H1 (cell line): ENCODE measurements around the gene EWSR1. TPM values are rescaled to one million over a fixed set of nuclear protein-coding genes. Genes with fewer than 3 reads are reported as not detected.
"Not testable (repeated sequence)": the region's sequence is repeated elsewhere in the genome, so short reads cannot be mapped to it uniquely, and the experiment has no call there.

Source experiments
- CTCF ChIA-PET: fragments of 300-600 bp; sonication (Branson Sonifier 250); formaldehyde crosslinking; loops from one replicate; lab custom pipeline; 2021; ENCODE audit not compliant: partially characterized antibody; lab: Charles Lee
- POLR2A ChIA-PET: fragments of 300-600 bp; sonication (Branson Sonifier 250); formaldehyde crosslinking; loops from one replicate; lab custom pipeline; 2021; ENCODE audit warnings: inconsistent platforms; ENCODE audit not compliant: partially characterized antibody; lab: Charles Lee
- DNase-seq, 2 experiments: peaks; one replicate each; pipeline versions ENCODE4 v3.0.0 to v3.0.0-alpha.2; 2010 to 2022; ENCODE audit warnings: low spot score in 2 of 2, low read depth in 1 of 2, mixed read lengths in 1 of 2
- FAIRE-seq: peaks from 2 replicates; lab custom pipeline; 2011; peaks lifted over from hg19 to GRCh38; lab: Jason Lieb, UNC
- H2AFZ ChIP-seq: 2 replicates; pipeline ENCODE4 v1.8.1; 2012; ENCODE audit warnings: low read length, inconsistent platforms
- H2AK5ac ChIP-seq: 2 replicates; pipeline ENCODE4 v1.6.1; 2013; ENCODE audit warnings: low read depth, low read length
- H2BK120ac ChIP-seq: replicated peaks from 2 replicates; pipeline ENCODE3; 2013; ENCODE audit warnings: low read depth, low read length, inconsistent platforms
- H2BK12ac ChIP-seq: 2 replicates; pipeline ENCODE4 v1.6.1; 2013; ENCODE audit warnings: low read depth, low read length
- H2BK15ac ChIP-seq: 2 replicates; pipeline ENCODE4 v1.6.1; 2013; ENCODE audit warnings: low read length
- H2BK20ac ChIP-seq: 2 replicates; pipeline ENCODE4 v1.6.1; 2013; ENCODE audit warnings: low read length
- H2BK5ac ChIP-seq: 2 replicates; pipeline ENCODE4 v1.6.1; 2013; ENCODE audit warnings: low read depth, low read length
- H3K14ac ChIP-seq: 2 replicates; pipeline ENCODE4 v1.6.1; 2013; ENCODE audit warnings: inconsistent platforms; ENCODE audit not compliant: insufficient read length
- H3K18ac ChIP-seq: 2 replicates; pipeline ENCODE4 v1.6.1; 2013; ENCODE audit warnings: low read length; ENCODE audit errors: extremely low read depth
- H3K23ac ChIP-seq: 2 replicates; pipeline ENCODE4 v1.6.1; 2013; ENCODE audit warnings: inconsistent platforms; ENCODE audit not compliant: insufficient read length
- H3K23me2 ChIP-seq: 2 replicates; pipeline ENCODE4 v1.6.1; 2013; ENCODE audit warnings: low read depth, low read length
- H3K27ac ChIP-seq: 2 replicates; pipeline ENCODE4 v1.6.1; 2011; ENCODE audit warnings: low read depth, low read length, inconsistent platforms
- H3K27me3 ChIP-seq, 4 experiments: replicated peaks in 1 of 4; 1 replicate in 1 of 4; 2 replicates in 3 of 4; pipeline versions ENCODE4 v1.6.1 to v1.8.1; 2011 to 2013; ENCODE audit warnings: low read length in 3 of 4, mild to moderate bottlenecking in 3 of 4, inconsistent platforms in 2 of 4, mixed read lengths in 2 of 4, moderate library complexity in 1 of 4; ENCODE audit not compliant: control insufficient read depth in 3 of 4, insufficient read depth in 3 of 4; ENCODE audit errors: extremely low read depth in 1 of 4
- H3K36me3 ChIP-seq, 4 experiments: 2 replicates each; pipeline versions ENCODE4 v1.6.1 to v1.8.1; 2011 to 2013; ENCODE audit warnings: mild to moderate bottlenecking in 4 of 4, low read length in 3 of 4, moderate library complexity in 2 of 4, control low read depth in 1 of 4, inconsistent platforms in 1 of 4; ENCODE audit not compliant: insufficient read depth in 4 of 4, control insufficient read depth in 2 of 4
- H3K4ac ChIP-seq: replicated peaks from 2 replicates; pipeline ENCODE3; 2013; ENCODE audit warnings: low read length, low read depth, mixed read lengths, inconsistent platforms; ENCODE audit not compliant: insufficient read length
- H3K4me1 ChIP-seq, 4 experiments: replicated peaks in 1 of 4; 1 replicate in 1 of 4; 2 replicates in 3 of 4; pipeline versions ENCODE4 v1.6.1 to v1.8.1; 2011 to 2013; ENCODE audit warnings: low read length in 3 of 4, inconsistent platforms in 2 of 4, mixed read lengths in 1 of 4; ENCODE audit not compliant: insufficient read depth in 4 of 4, control insufficient read depth in 3 of 4
- H3K4me2 ChIP-seq, 2 experiments: 2 replicates each; pipeline versions ENCODE4 v1.6.1 to v1.8.1; 2011 to 2013; ENCODE audit warnings: low read depth in 2 of 2, low read length in 2 of 2, control low read depth in 1 of 2, inconsistent platforms in 1 of 2, mild to moderate bottlenecking in 1 of 2; ENCODE audit not compliant: insufficient read depth in 1 of 2
- H3K4me3 ChIP-seq, 4 experiments: fragments of 200-600, 300-600 bp in 1 of 4; sonication (generic), shearing (Covaris generic), sonication (Bioruptor Twin) in 1 of 4; 2 replicates each; pipeline versions ENCODE4 v1.5.1 to v1.8.1; 2011 to 2016; ENCODE audit warnings: low read length in 4 of 4, low read depth in 3 of 4, control low read depth in 2 of 4, inconsistent platforms in 2 of 4, mild to moderate bottlenecking in 2 of 4, mixed read lengths in 1 of 4, moderate library complexity in 1 of 4; ENCODE audit not compliant: insufficient read depth in 2 of 4; ENCODE audit errors: extremely low read depth in 1 of 4
- H3K56ac ChIP-seq: replicated peaks from 2 replicates; pipeline ENCODE3; 2013; ENCODE audit warnings: low read depth, mild to moderate bottlenecking, mixed read lengths, low read length, inconsistent platforms; ENCODE audit not compliant: insufficient read length
- H3K79me1 ChIP-seq: 2 replicates; pipeline ENCODE4 v1.6.1; 2013; ENCODE audit warnings: low read depth, low read length, control low read depth
- H3K79me2 ChIP-seq, 2 experiments: 2 replicates each; pipeline versions ENCODE4 v1.6.1 to v1.8.1; 2012 to 2013; ENCODE audit warnings: low read length in 2 of 2, mild to moderate bottlenecking in 2 of 2, inconsistent platforms in 1 of 2; ENCODE audit not compliant: insufficient read depth in 2 of 2, control insufficient read depth in 1 of 2
- H3K9ac ChIP-seq, 4 experiments: replicated peaks in 1 of 4; 1 replicate in 1 of 4; 2 replicates in 3 of 4; pipeline versions ENCODE4 v1.6.1 to v1.8.1; 2011 to 2013; ENCODE audit warnings: low read depth in 3 of 4, low read length in 3 of 4, control low read depth in 2 of 4, mild to moderate bottlenecking in 2 of 4, moderate library complexity in 2 of 4, inconsistent platforms in 1 of 4; ENCODE audit errors: extremely low read depth in 1 of 4
- H3K9me3 ChIP-seq, 2 experiments: 2 replicates each; pipeline versions ENCODE4 v1.6.1 to v1.8.1; 2012 to 2013; ENCODE audit warnings: mild to moderate bottlenecking in 2 of 2, moderate library complexity in 2 of 2, control low read depth in 1 of 2, inconsistent platforms in 1 of 2, low read depth in 1 of 2, low read length in 1 of 2, mixed read lengths in 1 of 2; ENCODE audit not compliant: insufficient read depth in 2 of 2
- H4K20me1 ChIP-seq, 2 experiments: replicated peaks in 1 of 2; 2 replicates each; pipeline versions ENCODE3 to v1.8.1; 2011 to 2013; ENCODE audit warnings: inconsistent platforms in 2 of 2, low read length in 2 of 2, mild to moderate bottlenecking in 1 of 2; ENCODE audit not compliant: insufficient read depth in 2 of 2, control insufficient read depth in 1 of 2
- H4K5ac ChIP-seq: 2 replicates; pipeline ENCODE4 v1.6.1; 2013; ENCODE audit warnings: low read length, low read depth, mixed read lengths, inconsistent platforms; ENCODE audit not compliant: insufficient read length
- H4K8ac ChIP-seq: 2 replicates; pipeline ENCODE4 v1.8.0; 2013; ENCODE audit warnings: mild to moderate bottlenecking, moderate library complexity, low read length, inconsistent platforms; ENCODE audit not compliant: insufficient read depth; ENCODE audit errors: extremely low read depth
- H4K91ac ChIP-seq: replicated peaks from 2 replicates; pipeline ENCODE3; 2013; ENCODE audit warnings: low read length, mixed read lengths, inconsistent platforms; ENCODE audit not compliant: insufficient read length
- WGBS, 2 experiments: shearing (Covaris generic) in 1 of 2; methylation state at CpG; one replicate each; pipeline versions ENCODE4 v1.1.6 to v1.1.7; 2013 to 2015; ENCODE audit warnings: low lambda C conversion rate in 2 of 2, mixed read lengths in 2 of 2, inconsistent platforms in 1 of 2, low coverage in 1 of 2, missing lambda C conversion rate in 1 of 2; ENCODE audit not compliant: insufficient replicate concordance in 2 of 2, insufficient coverage in 1 of 2, insufficient read length in 1 of 2; ENCODE audit errors: extremely low coverage in 1 of 2, missing lambda C conversion rate in 1 of 2; 5-methylcytosine and 5-hydroxymethylcytosine counted together
- polyA plus RNA-seq, 7 experiments: library from polyadenylated mRNA; depleted of rRNA in 3 of 7; stranded (reverse) in 5 of 7; unstranded in 2 of 7; fragments of >200 nt in 5 of 7; fragments of 200-250 nt in 2 of 7; gene quantifications; 1 replicate in 5 of 7; 2 replicates in 1 of 7; 4 replicates in 1 of 7; pipeline versions ENCODE4 v1.2.1 to v1.2.3, GENCODE V29; 2011 to 2013; ENCODE audit warnings: missing spikeins in 2 of 7, mixed read lengths in 2 of 7
- total RNA-seq: library from RNA; stranded (reverse); fragmentation: NEBNext Ultra II Directional; extraction: Animal tissue kit (Norgen Biotek cat#: 25700); gene quantifications from 2 replicates; pipeline ENCODE4 v1.2.1, GENCODE V29; 2021

Gene EWSR1
- total and polyA plus RNA-seq, 2 of the 8 experiments (the other 6 are each of a cell fraction or from before 2014, with no cell fraction given): 387 to 930 TPM

- POLR2A ChIA-PET: interaction anchor here (0.9 to 1.3 kb wide), 2 partner anchors 22 to 34 kb away, joined by 3 to 5 read pairs; partner anchors contain the start of gene EMID1
- CTCF ChIA-PET: interaction anchor here (0.9 to 2.9 kb wide), 4 partner anchors 19 to 55 kb away, joined by 3 to 8 read pairs (median 5); no protein-coding TSS in a partner anchor
These were observed 27.6 kb upstream of the EWSR1 start for GRCh38 chr22:29240481-29240880.

More at GRCh38 chr22:29240481-29240880, 27.6 kb upstream of the EWSR1 start:
- H2BK15ac ChIP-seq, H3K23me2 ChIP-seq, H3K56ac ChIP-seq, H3K9me3 ChIP-seq, H3K4me3 ChIP-seq, H2BK20ac ChIP-seq, H4K5ac ChIP-seq, H3K14ac ChIP-seq, H3K9ac ChIP-seq, H2BK12ac ChIP-seq, H3K18ac ChIP-seq, H4K91ac ChIP-seq, H3K4me1 ChIP-seq, H3K79me2 ChIP-seq, H4K20me1 ChIP-seq, H2AK5ac ChIP-seq, H3K27me3 ChIP-seq, H3K4ac ChIP-seq, H4K8ac ChIP-seq, H2BK5ac ChIP-seq, H3K23ac ChIP-seq, DNase-seq, H2AFZ ChIP-seq, H3K79me1 ChIP-seq, H3K4me2 ChIP-seq, H3K36me3 ChIP-seq, H3K27ac ChIP-seq, FAIRE-seq, H2BK120ac ChIP-seq: not testable (repeated sequence)
- WGBS, 2 experiments: 91% methylated on average over 9 of the region's 9 CpGs; no CpG with 5 or more reads in 1 of the 2 experiments
